ENCODE data around the gene CREBBP.

The CREBBP gene

DNA sequence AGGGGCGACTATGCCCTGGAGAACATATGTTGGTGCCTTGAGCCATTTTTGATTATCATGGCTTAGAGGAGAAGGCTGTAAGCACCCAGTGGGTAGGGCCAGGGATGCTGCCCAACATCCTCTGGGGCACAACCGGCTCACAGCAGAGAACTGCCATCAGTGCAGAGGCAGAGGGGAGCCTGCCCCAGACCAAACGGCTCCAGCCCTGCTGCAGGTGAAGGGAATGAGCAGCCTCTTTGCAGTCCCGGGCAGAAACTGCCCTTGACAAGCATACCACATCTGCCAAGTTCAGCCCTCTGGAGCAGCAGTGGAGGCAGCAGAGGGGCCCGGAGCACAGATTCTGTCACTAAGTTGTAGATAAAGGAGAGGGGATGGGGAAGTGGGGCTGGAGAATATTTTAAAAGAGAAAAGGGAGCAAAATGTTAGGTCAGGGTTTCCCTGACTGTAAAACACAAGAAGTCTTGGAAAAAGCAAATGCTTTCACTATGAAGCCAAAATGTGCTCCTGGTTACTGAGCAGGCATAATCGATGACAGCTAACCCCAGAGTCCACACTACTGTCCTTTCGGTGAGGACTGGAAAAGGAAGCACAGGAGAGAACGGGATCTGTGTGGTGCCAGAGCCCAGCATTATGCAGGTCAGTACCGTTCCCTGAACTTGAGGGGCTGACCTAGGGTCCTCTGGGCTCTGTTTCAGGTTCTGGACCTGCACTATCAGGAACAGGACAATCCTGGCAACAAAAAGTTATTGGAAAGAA, 72.0 kb downstream of the CREBBP start:
- H3K4me3 ChIP-seq (ENCODE audit: low read depth, low read length): no peak overlapping the region
- TF ChIP-seq CTCF (IDR thresholded peaks at IDR 0.05; ENCODE audit: low read depth, low read length, missing control alignments): no peak
- DNase-seq (ENCODE audit: low read depth): no peak

DNA sequence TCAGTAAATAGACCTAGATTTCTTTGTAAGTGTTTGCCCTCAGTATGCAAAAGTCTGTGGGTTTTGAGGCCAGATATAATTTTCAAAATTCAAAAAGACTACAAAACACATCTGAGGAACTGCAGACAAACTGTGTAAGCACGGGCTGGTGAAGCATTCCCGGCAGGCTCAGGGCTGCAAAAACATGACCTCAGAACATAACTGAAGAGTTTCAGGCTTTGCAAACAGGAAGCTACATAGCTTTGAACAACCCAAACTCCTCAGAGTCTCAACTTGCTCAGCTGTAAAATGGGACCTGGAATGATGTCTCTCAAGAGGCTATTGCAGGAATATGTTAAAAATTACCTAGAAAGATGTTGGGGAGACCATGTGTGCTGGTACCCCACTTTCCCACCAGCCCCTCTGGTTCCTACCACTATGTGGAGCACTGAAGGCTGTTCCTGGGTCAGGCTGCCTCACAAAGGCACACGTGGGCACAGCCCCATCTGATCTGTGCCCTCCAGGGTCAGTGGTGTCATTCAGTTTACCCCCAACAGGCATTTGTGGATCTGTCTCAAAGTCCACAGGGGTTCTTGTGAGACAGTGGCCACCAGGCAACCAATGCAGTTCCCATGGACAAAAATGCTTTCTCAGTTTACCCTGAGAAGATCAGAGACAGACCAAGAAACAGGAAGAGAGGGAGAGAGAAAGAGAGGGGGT, 72.9 kb downstream of the CREBBP start:
- no peak overlapping the region for H3K4me3 ChIP-seq (ENCODE audit: low read depth, low read length)
- DNase-seq (ENCODE audit: low read depth): peak; percentile 22
- TF ChIP-seq CTCF (IDR thresholded peaks at IDR 0.05; ENCODE audit: low read depth, low read length, missing control alignments): no peak

GRCh38 chr16:3804426-3805016, 76.0 kb downstream of the CREBBP start:
- DNase-seq (ENCODE audit: low read depth): no peak
- H3K4me3 ChIP-seq (ENCODE audit: low read depth, low read length): no peak overlapping the region
- no peak for TF ChIP-seq CTCF (IDR thresholded peaks at IDR 0.05; ENCODE audit: low read depth, low read length, missing control alignments)

DNA sequence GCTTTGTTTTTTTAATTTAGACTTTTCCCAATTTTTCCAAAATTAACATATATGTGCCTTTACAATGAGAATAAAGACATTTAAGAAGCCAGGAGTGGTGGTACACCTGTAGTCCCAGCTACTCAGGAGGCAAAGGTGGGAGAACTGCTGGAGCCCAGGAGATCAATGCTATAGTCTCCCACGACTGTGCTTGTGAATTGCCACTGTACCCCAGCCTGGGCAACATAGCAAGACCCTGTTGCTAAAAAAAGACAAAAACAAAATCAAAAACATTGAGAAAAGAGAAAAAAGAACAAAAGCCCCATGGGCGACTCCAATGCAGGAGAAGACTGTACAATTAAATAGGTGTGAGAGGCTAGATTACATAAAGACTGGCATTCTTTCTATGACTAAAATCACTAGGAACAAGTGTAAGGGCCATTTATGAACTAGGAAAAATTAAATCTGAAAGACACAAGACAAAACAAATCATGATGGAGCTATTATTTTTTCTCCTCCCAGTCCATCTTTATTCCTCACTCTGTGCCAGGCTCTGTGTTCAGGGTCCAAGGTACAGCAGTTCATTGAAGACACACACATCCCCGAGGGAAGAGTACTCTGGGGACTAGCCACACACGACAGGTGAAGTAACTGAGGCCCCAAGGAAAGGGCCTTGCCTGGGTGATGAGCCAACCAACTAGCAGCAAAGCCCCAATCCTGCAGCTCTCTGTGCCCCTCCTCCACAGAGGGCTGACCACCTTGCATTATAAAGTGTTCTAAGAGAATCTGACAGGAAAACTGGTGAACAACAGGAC, 79.8 kb downstream of the CREBBP start:
- H3K4me3 ChIP-seq (ENCODE audit: low read depth, low read length): no peak overlapping the region
- no peak for DNase-seq (ENCODE audit: low read depth)
- no peak for TF ChIP-seq CTCF (IDR thresholded peaks at IDR 0.05; ENCODE audit: low read depth, low read length, missing control alignments)

GRCh38 chr16:3800019-3800418, 80.5 kb downstream of the CREBBP start:
- no peak for DNase-seq (ENCODE audit: low read depth)
- no peak overlapping the region for H3K4me3 ChIP-seq (ENCODE audit: low read depth, low read length)
- no peak for TF ChIP-seq CTCF (IDR thresholded peaks at IDR 0.05; ENCODE audit: low read depth, low read length, missing control alignments)

DNA sequence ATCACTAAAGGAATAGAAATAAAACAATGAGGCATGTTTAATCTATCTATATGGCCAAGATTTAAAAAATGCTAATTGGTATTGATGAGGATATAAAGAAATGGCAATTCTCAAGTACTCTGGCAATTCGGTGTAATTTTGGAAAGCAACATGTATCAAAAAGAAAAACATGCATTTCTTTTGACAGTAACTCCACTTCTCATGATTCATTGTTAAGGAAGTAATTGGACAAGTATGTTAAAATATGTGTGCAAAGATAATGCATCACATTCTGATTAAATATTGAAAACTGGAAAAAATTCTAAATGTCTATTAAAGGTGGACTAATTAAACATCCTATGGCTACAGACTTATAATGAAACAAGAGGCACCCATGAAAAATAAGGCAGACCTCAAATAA, 81.2 kb downstream of the CREBBP start:
- no peak for TF ChIP-seq CTCF (IDR thresholded peaks at IDR 0.05; ENCODE audit: low read depth, low read length, missing control alignments)
- no peak for DNase-seq (ENCODE audit: low read depth)
- H3K4me3 ChIP-seq (ENCODE audit: low read depth, low read length): no peak overlapping the region
